Subcutaneous preadipocyte (primary cell): Measurements from ENCODE around the gene LIPF. TPM values are rescaled to one million over a fixed set of nuclear protein-coding genes. Genes with fewer than 3 reads are reported as not detected.

Experiments
- total RNA-seq: library from RNA; depleted of rRNA; stranded (reverse); fragments of >200 nt; gene quantifications from 2 replicates; pipeline ENCODE4 v1.2.3, GENCODE V29; 2012

LIPF gene
- not detected in 2 replicates for total RNA-seq

GRCh38 chr10:88664142-88664541 lies at the start of gene LIPF:
Gene LIPF, plus strand, starts transcription at chr10:88664442. Its CDS starts 2,856 bp downstream, at chr10:88667298.

GRCh38 chr10:88705958-88706357 lies 41.7 kb downstream of the LIPF start, which contains the start of gene LIPK:
Gene LIPK, plus strand, starts transcription at chr10:88706249. Its CDS starts 18,295 bp downstream, at chr10:88724544.

Other genes starting within 250 kb of the LIPF start
- gene RNLS, start 81.1 kb upstream of the LIPF start, total RNA-seq: 10.8 and 14.0 TPM in 2 replicates
- 0.73 TPM in 1 of 2 replicates, not detected in the other for gene LIPJ, start 77.7 kb upstream of the LIPF start, total RNA-seq
- not detected in 2 replicates for gene LIPK, start 41.8 kb downstream of the LIPF start, total RNA-seq
- gene LIPN, start 95.6 kb downstream of the LIPF start, total RNA-seq: not detected in 2 replicates
- gene LIPM, start 138.3 kb downstream of the LIPF start, total RNA-seq: not detected in 2 replicates
- not detected in 2 replicates for gene ANKRD22, start 187.4 kb downstream of the LIPF start, total RNA-seq
- 33.4 and 45.9 TPM in 2 replicates for gene STAMBPL1, start 215.8 kb downstream of the LIPF start, total RNA-seq